GM21717 (cell line): ENCODE results near the gene SNRNP70.

ENCODE experiments used
- ATAC-seq: cut with Tn5 transposase; IDR thresholded peaks from one replicate; pipeline ENCODE4 v1.9.1; 2021; ENCODE audit warnings: mild to moderate bottlenecking, moderate library complexity; ENCODE audit not compliant: unreplicated experiment

SNRNP70 gene

GRCh38 chr19:49097453-49098288 is 12.4 kb downstream of the SNRNP70 start:
- ATAC-seq: no peak

GRCh38 chr19:49098795-49099194 is 13.5 kb downstream of the SNRNP70 start:
- no peak for ATAC-seq

DNA sequence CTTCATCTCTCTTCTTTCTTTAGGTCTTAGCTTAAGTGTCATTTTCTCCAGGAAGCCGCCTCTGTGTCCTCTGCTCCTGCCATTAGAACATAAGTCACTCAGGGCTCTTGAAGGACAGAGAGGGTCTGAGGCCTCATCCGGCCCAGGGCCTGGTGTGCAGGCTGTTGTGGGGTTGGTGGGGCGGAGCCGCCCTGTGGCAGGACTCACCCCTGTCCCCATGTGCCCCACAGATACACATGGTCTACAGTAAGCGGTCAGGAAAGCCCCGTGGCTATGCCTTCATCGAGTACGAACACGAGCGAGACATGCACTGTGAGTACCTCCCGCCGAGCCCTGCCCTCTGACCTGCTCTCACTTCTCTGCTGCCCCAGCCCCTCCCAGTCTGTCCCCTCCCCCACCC is 15.9 kb downstream of the SNRNP70 start:
- no peak for ATAC-seq

DNA sequence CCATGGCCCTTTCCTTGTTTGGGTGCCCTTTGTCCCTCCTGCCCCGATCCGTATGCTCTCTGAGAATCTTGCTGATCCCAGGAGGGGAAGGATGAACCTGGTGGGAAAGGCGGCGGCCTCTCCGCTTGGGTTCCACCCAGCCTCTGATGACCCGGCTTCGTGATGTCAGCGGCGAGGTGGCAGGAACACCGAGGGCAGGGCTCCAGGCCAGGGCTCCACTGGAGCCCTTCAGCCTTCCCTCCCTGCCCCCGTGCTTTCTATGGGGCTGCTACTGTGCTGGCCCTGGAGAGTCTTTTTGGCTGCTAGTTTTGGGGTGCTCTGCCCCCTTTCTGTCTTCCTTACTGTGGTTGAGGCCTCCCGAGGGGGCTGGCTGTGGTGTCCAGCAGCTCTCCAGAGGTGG is 17.1 kb downstream of the SNRNP70 start:
- no peak for ATAC-seq

GRCh38 chr19:49103331-49104085 is 18.3 kb downstream of the SNRNP70 start:
- ATAC-seq: no peak

- no peak for ATAC-seq
These were observed 19.1 kb downstream of the SNRNP70 start for GRCh38 chr19:49104229-49104864.

DNA sequence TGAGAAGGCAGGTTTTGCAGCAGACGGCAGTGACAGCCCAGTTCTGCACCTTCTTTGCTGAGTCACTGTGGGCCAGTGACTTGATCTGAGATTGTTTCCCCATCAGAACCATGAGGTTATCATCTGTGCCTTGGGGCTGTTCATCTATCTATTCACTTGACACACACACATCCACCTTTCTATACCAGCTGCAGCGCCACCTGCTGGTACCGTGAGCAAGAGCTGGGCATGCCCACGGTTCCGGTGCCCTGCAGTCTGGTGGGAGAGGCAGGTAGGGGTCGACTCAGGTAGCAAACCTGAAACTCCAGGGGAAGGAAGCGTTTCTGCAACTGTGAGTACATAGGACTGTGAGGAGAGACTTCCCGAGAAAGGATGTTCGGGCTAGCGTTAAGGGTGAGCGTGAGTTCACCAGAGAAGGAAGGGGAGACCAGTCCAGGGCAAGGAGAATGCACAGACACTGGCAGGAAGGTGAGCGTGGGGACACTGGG is 21.4 kb downstream of the SNRNP70 start:
- ATAC-seq: no peak

- ATAC-seq: no peak
These were observed 22.6 kb downstream of the SNRNP70 start for GRCh38 chr19:49107625-49108459.

- ATAC-seq: no peak
These were observed 23.8 kb downstream of the SNRNP70 start for GRCh38 chr19:49109051-49109450.

DNA sequence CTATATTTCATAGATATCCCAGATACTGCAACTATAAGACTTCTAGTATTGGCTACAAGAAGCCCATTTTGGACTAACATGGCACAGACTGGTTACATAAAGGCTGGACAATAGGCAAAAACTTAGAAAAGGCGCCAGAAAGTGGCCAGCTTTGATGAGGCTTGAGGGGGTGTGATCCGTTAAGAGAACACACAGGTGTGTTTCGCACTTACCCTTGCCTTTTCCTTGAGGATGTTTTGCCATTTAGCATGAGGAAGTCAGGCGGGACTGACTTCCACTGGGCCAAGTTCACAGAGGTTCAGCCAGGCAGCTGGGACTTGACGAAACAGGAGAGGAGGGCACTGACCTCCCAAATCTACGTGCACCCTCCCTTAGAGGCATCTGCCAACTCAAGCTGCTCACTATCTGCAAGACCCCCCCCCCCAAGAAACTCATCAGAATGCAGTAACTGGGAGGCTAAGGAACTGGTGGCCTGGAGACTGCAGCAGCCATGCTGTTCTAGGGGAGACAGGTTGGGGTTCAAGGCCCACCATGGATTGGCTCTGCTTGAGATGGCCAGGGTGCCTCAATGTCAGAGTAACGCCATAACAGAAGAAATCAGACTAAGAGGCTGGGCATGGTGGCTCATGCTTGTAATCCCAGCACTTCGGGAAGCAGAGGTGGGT is 24.4 kb downstream of the SNRNP70 start:
- ATAC-seq: no peak

- no peak for ATAC-seq
These were observed 25.3 kb downstream of the SNRNP70 start for GRCh38 chr19:49110567-49110966.

- no peak for ATAC-seq
These were observed 26.2 kb downstream of the SNRNP70 start for GRCh38 chr19:49111218-49111998.

- no peak for ATAC-seq
These were observed 28.7 kb downstream of the SNRNP70 start, which contains the start of gene LIN7B for GRCh38 chr19:49113762-49114629. TSS of gene LIN7B (plus strand) at chr19:49114370. CDS start at chr19:49114405, 35 bp downstream.

DNA sequence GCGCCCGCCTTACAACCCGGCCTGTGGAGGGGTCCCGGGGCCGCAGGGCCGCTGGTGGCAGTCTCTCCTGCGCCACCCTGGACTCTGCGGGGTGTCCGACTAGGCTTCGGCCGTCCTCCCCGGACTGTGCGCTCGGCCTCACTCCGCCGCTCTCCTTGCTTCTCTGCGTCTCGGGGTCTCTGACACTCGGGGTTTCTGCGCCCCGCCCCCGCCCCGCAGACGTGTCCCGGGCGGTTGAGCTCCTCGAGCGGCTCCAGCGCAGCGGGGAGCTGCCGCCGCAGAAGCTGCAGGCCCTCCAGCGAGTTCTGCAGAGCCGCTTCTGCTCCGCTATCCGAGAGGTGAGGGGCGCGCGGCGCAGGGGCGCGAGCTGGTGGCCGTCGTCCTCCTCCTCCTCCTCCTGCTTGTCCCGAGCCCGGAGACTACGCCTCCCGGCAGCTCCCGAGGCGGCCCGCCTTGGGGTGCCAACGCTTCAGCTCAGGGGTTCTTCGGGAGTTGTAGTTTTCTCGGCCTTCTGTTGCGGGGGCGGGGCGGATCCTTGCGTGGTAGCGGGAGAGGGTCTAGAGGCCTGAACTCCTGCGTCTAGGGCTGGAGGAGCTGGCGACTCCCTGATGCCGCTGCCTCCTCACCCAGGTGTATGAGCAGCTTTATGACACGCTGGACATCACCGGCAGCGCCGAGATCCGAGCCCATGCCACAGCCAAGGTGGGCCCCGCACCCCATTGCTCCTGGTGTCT is 29.5 kb downstream of the SNRNP70 start:
- no peak for ATAC-seq

- ATAC-seq: no peak
These were observed 31.3 kb downstream of the SNRNP70 start for GRCh38 chr19:49116544-49116943.

DNA sequence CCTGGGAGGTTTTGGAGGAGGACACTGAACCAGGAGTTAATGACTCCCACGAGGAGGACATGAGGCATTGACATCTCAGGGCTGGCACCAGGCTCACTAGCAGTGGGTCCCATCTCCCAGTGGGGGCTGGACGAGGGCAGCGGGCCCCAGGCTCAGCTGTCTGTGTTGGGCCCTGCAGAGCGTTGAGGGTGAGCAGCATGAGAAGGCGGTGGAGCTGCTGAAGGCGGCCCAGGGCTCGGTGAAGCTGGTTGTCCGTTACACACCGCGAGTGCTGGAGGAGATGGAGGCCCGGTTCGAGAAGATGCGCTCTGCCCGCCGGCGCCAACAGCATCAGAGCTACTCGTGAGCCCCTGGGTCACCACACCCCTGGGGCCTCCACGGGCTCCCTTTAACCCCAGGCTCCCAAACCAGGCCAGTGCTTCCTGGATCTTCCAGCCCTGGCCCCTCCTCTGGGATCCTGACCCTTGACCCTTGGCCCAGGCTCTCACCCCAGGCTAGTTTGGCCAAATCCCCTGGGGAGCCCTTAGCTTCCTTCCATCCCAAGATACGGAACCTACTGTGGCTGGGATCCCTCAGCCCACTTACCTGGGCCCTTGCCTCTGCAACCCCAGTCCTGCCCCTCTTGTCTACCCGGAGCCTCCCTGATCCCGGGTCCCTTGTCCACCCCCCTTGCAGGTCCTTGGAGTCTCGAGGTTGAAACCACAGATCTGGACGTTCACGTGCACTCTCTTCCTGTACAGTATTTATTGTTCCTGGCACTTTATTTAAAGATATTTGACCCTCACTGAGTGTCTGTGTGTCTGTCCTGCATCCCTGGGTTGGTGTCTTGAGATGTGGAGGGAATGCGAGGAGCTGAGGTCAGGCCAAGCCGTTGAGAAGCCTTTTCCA is 32.7 kb downstream of the SNRNP70 start:
- no peak for ATAC-seq
